ENCODE results near the gene XDH. TPM values are rescaled to one million over a fixed set of nuclear protein-coding genes. Genes with fewer than 3 reads are reported as not detected.

Gene XDH
- total and polyA plus RNA-seq, 9 of the 15 experiments (the other 6 are each of a cell fraction or from before 2014, with no cell fraction given), result 0.04 to 0.06 TPM; not detected in 7

- H3K27ac ChIP-seq (ENCODE audit: extremely low read depth, low read depth, low read length), result no peak overlapping the region
- no peak overlapping the region for H2AFZ ChIP-seq (ENCODE audit: low read depth, low read length)
- no peaks in the 10 kb centered on the region for H3K79me2 ChIP-seq (ENCODE audit: control insufficient read depth, insufficient read depth, low read length)
- no peak for FAIRE-seq
- no peaks in the 10 kb centered on the region for H3K36me3 ChIP-seq (ENCODE audit: control insufficient read depth, insufficient read depth, low read length)
- ChIA-PET POLR2A (interaction anchor here (0.7 kb wide), 1 partner anchor 869 kb away, joined by 3 read pairs; no protein-coding TSS in a partner anchor), CTCF (ENCODE audit: low intra/inter-chr PET ratio) (no interaction called here)
- peaks cover 5 to 24% of the 10 kb centered on the region in 2 experiments; a peak in 3 of 5 replicates for H3K27me3 ChIP-seq (ENCODE audit: control insufficient read depth in 2 of 2, insufficient read depth in 2 of 2, low read length in 2 of 2)
- in situ Hi-C loops (cut with MboI) (loop anchor here (10.0 to 25.0 kb wide), 2 partner anchors 631 to 1174 kb away; no protein-coding TSS in a partner anchor), intact Hi-C loops (cut with micrococcal nuclease) (loop anchor here (10.0 kb wide), 4 partner anchors 101 to 471 kb away; partner anchors contain the start of gene EHD3)
- DNase-seq (ENCODE audit: extremely low read depth in 1 of 4, low spot score in 3 of 4), result no peak
- H3K4me1 ChIP-seq (replicated peaks in 1 of 2; ENCODE audit: control insufficient read depth in 2 of 2, insufficient read depth in 2 of 2, low read length in 2 of 2), result no peaks in the 10 kb centered on the region
- no peaks in the 10 kb centered on the region for H3K9me1 ChIP-seq (ENCODE audit: control insufficient read depth, insufficient read depth, low read length)
- ATAC-seq, result no peak
- peaks cover 4% of the 10 kb centered on the region; the same call in 1 of the 2 replicates for H4K20me1 ChIP-seq (replicated peaks; ENCODE audit: control insufficient read depth, insufficient read depth, low read length)
- H3K9ac ChIP-seq (ENCODE audit: insufficient read depth in 1 of 2, low read depth in 2 of 2, low read length in 2 of 2), result no peak overlapping the region
- no peak overlapping the region for H3K4me2 ChIP-seq (ENCODE audit: insufficient read depth, low read length)
- no peak overlapping the region for H3K4me3 ChIP-seq
- no peaks in the 10 kb centered on the region for H3K9me3 ChIP-seq (replicated peaks; ENCODE audit: control insufficient read depth, insufficient read depth, low read depth, low read length)
- 0% methylated on average over 5 of the region's 5 CpGs for WGBS (ENCODE audit: insufficient coverage, low coverage, missing lambda C conversion rate)
- BruUV-seq (replicated peaks), result no TSS peak
- TF ChIP-seq ZEB2 (IDR thresholded peaks at IDR 0.05) (no peak), HBP1 (CRISPR knock-in tag; IDR thresholded peaks at IDR 0.05) (no peak), PYGO2 (tag; IDR thresholded peaks at IDR 0.05) (no peak), ZNF274 (IDR thresholded peaks at IDR 0.05; ENCODE audit: borderline replicate concordance, low read depth, low read length) (no peak), GABPB2 (CRISPR knock-in tag; conservative IDR thresholded peaks at IDR 0.05) (no peak), DEAF1 (CRISPR knock-in tag; IDR thresholded peaks at IDR 0.05) (no peak), PKNOX1 (IDR thresholded peaks at IDR 0.05) (no peak), IRF9 (tag; IDR thresholded peaks at IDR 0.05) (no peak), ZNF639 (CRISPR knock-in tag; conservative IDR thresholded peaks at IDR 0.05 in 1 of 2, IDR thresholded peaks at IDR 0.05 in 1 of 2) (no peak), PRMT5 (CRISPR knock-in tag; IDR thresholded peaks at IDR 0.05) (no peak), SP1 (CRISPR knock-in tag; IDR thresholded peaks at IDR 0.05) (no peak), KDM1A (IDR thresholded peaks at IDR 0.05) (no peak), RUNX1 (IDR thresholded peaks at IDR 0.05; ENCODE audit: low read depth) (no peak), ZNF75A (CRISPR knock-in tag; IDR thresholded peaks at IDR 0.05) (no peak), EWSR1 (IDR thresholded peaks at IDR 0.05; ENCODE audit: borderline replicate concordance, low read depth, partially characterized antibody) (no peak), HSF4 (CRISPR knock-in tag; IDR thresholded peaks at IDR 0.05; ENCODE audit: borderline replicate concordance) (no peak)
Measured at GRCh38 chr2:31335921-31336585, 78.5 kb downstream of the XDH start.

Data from K562 (cell line).